CD8-positive, alpha-beta memory T cell (primary cell): ENCODE data around the gene GPR27. TPM values are rescaled to one million over a fixed set of nuclear protein-coding genes. Genes with fewer than 3 reads are reported as not detected.

ENCODE experiments used
- CTCF ChIA-PET: fragments of 350-600 bp; sonication (Branson Sonifier 250); formaldehyde crosslinking; loops from one replicate; lab custom pipeline; 2021; ENCODE audit warnings: antibody characterized with exemption; lab: Charles Lee
- POLR2A ChIA-PET: fragments of 350-600 bp; sonication (Branson Sonifier 250); formaldehyde crosslinking; loops from one replicate; lab custom pipeline; 2021; ENCODE audit warnings: antibody characterized with exemption; lab: Charles Lee
- DNase-seq, 5 donors: peaks; one replicate each; pipeline versions ENCODE4 v3.0.0 to v3.0.0-alpha.2; 2020 to 2022; ENCODE audit warnings: mixed read lengths in 1 of 5
- H3K27ac ChIP-seq: one replicate; pipeline ENCODE4 v1.7.0; 2013; ENCODE audit warnings: low read depth, mild to moderate bottlenecking, low read length, moderate library complexity
- H3K27me3 ChIP-seq: 2 replicates; pipeline ENCODE4 v1.7.0; 2013; ENCODE audit warnings: low read length, mild to moderate bottlenecking; ENCODE audit not compliant: insufficient read depth, poor library complexity, severe bottlenecking
- H3K36me3 ChIP-seq: 2 replicates; pipeline ENCODE4 v1.7.0; 2013; ENCODE audit warnings: mild to moderate bottlenecking, low read length, moderate library complexity; ENCODE audit not compliant: insufficient read depth
- H3K4me1 ChIP-seq: 2 replicates; pipeline ENCODE4 v1.7.0; 2013; ENCODE audit warnings: mild to moderate bottlenecking, low read length, moderate library complexity; ENCODE audit not compliant: insufficient read depth
- H3K4me3 ChIP-seq: 2 replicates; pipeline ENCODE4 v1.7.0; 2013; ENCODE audit warnings: mild to moderate bottlenecking, low read length
- H3K9me3 ChIP-seq: 2 replicates; pipeline ENCODE4 v1.7.0; 2013; ENCODE audit warnings: mild to moderate bottlenecking, low read length
- H3K27ac Mint-ChIP-seq, 8 donors: one replicate each; pipeline ENCODE4 v1.8.0; 2020 to 2021; ENCODE audit warnings: mixed read lengths in 8 of 8, mild to moderate bottlenecking in 6 of 8, inconsistent platforms in 3 of 8, moderate library complexity in 3 of 8
- H3K27me3 Mint-ChIP-seq, 2 donors: one replicate each; pipeline ENCODE4 v1.8.0; 2020 to 2021; ENCODE audit warnings: mixed read lengths in 2 of 2, mild to moderate bottlenecking in 1 of 2, moderate library complexity in 1 of 2
- H3K36me3 Mint-ChIP-seq, 3 donors: one replicate each; pipeline ENCODE4 v1.8.0; 2020 to 2021; ENCODE audit warnings: mixed read lengths in 3 of 3, inconsistent platforms in 1 of 3, mild to moderate bottlenecking in 1 of 3
- H3K4me1 Mint-ChIP-seq, 3 donors: one replicate each; pipeline ENCODE4 v1.8.0; 2020 to 2021; ENCODE audit warnings: mixed read lengths in 3 of 3, inconsistent platforms in 1 of 3, mild to moderate bottlenecking in 1 of 3
- H3K4me3 Mint-ChIP-seq, 7 donors: one replicate each; pipeline ENCODE4 v1.8.0; 2020 to 2021; ENCODE audit warnings: mixed read lengths in 7 of 7, mild to moderate bottlenecking in 6 of 7, moderate library complexity in 4 of 7, inconsistent platforms in 2 of 7
- H3K9me3 Mint-ChIP-seq, 5 donors: one replicate each; pipeline ENCODE4 v1.8.0; 2020 to 2022; ENCODE audit warnings: mixed read lengths in 5 of 5, mild to moderate bottlenecking in 3 of 5, moderate library complexity in 2 of 5, inconsistent platforms in 1 of 5
- polyA plus RNA-seq: library from polyadenylated mRNA; unstranded; fragments of 300-500 nt; fragmentation: Illumina TruSeq; gene quantifications from one replicate; pipeline ENCODE4 v1.2.3, GENCODE V29; 2021
- total RNA-seq, 2 experiments: library from RNA; stranded (reverse); gene quantifications; one replicate each; pipeline ENCODE4 v1.2.3, GENCODE V29; 2021

The GPR27 gene
- total and polyA plus RNA-seq, 3 experiments from 2014 or later = 1.8 to 2.6 (median 2.3) TPM

DNA sequence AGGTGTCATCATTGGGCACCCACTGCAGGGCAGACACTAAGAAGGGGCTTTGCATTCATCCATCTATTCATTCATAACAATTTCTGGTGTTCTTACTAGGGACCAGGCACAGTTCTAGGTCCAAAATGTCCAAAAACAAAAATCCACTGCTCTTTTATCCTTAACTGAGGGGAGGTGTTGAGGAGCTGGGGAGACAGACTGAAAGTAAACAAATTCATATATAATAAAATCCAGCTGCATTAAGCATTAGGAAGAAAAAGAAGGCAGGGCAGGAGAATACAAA, 29.5 kb upstream of the GPR27 start:
- DNase-seq = no peak
- Mint-ChIP-seq H3K4me1 (peaks cover 70 to 81% (median 76%) of the 10 kb centered on the region in 3 donors), H3K4me3 (peak overlapping the region; percentile 90 to 98 (median 95)), H3K9me3 (no peaks in the 10 kb centered on the region), H3K36me3 (peaks cover 0 to 29% (median 9%) of the 10 kb centered on the region in 3 donors), H3K27me3 (peaks cover 0 to 2% of the 10 kb centered on the region in 2 donors), H3K27ac (peak overlapping the region; percentile 90 to 99 (median 93))
- ChIA-PET POLR2A (interaction anchor here (0.6 kb wide), 1 partner anchor 21 kb away, joined by 11 read pairs; no protein-coding TSS in a partner anchor), CTCF (interaction anchor here (1.2 to 1.6 kb wide), 3 partner anchors 10 to 151 kb away, joined by 3 to 7 read pairs (median 4); no protein-coding TSS in a partner anchor)
- Histone ChIP-seq H3K27me3 (no peaks in the 10 kb centered on the region), H3K4me1 (peaks cover 64% of the 10 kb centered on the region), H3K36me3 (no peaks in the 10 kb centered on the region), H3K9me3 (no peaks in the 10 kb centered on the region), H3K4me3 (peak overlapping the region; percentile 55), H3K27ac (peak overlapping the region; percentile 33)

DNA sequence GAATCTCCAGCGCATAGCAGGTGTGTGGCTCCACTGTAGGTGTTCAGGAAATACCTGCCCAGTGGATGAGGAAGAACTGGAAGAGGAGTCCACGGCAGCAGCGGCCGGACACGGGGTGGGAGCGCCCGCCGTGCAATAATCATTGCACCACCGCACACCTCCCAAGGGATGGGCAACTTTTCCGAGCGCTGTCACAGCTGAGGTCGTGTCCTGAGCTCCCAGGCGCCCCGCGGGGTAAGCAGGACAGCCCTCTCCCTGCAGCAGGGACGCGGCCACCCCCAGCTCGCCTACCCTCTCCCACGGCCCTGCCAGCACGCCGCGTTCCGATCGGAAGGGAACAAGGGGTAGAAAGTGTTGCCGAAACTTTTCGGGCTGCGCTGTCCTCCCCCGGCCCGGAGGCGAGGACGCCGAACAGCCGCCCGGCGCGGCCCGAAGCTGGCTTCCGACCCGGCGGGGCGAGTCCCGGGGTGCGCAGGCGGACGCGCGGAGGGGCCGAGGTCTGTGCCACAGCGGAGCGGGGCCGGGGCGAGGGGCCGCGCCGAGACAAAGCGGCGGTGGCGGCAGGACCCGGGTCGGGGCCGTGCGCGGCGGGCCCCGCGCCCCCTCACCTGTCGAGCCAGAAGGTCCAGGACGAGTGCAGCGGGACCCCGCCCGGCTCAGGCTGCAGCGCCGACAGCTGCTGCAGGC, 28.9 kb upstream of the GPR27 start:
- no peaks in the 10 kb centered on the region for H3K9me3 ChIP-seq
- DNase-seq = peak in 3 of 5 donors; percentile 21 to 51 (median 50)
- no peaks in the 10 kb centered on the region for H3K36me3 ChIP-seq
- POLR2A ChIA-PET = interaction anchor here (0.6 kb wide), 2 partner anchors 23 to 703 kb away, joined by 3 to 4 read pairs; no protein-coding TSS in a partner anchor
- peak overlapping the region; percentile 90 to 99 (median 93) for H3K27ac Mint-ChIP-seq
- H3K27me3 ChIP-seq = no peaks in the 10 kb centered on the region
- peaks cover 70 to 81% (median 76%) of the 10 kb centered on the region in 3 donors for H3K4me1 Mint-ChIP-seq
- peak overlapping the region; percentile 33 for H3K27ac ChIP-seq
- CTCF ChIA-PET = interaction anchor here (1.4 to 1.6 kb wide), 2 partner anchors 11 to 150 kb away, joined by 3 to 4 read pairs; no protein-coding TSS in a partner anchor
- H3K9me3 Mint-ChIP-seq = no peaks in the 10 kb centered on the region
- peak overlapping the region; percentile 55 for H3K4me3 ChIP-seq
- H3K4me1 ChIP-seq = peaks cover 64% of the 10 kb centered on the region
- peaks cover 0 to 1% of the 10 kb centered on the region in 2 donors for H3K27me3 Mint-ChIP-seq
- peaks cover 0 to 26% (median 7%) of the 10 kb centered on the region in 3 donors for H3K36me3 Mint-ChIP-seq
- H3K4me3 Mint-ChIP-seq = peak overlapping the region; percentile 90 to 98 (median 95)

DNA sequence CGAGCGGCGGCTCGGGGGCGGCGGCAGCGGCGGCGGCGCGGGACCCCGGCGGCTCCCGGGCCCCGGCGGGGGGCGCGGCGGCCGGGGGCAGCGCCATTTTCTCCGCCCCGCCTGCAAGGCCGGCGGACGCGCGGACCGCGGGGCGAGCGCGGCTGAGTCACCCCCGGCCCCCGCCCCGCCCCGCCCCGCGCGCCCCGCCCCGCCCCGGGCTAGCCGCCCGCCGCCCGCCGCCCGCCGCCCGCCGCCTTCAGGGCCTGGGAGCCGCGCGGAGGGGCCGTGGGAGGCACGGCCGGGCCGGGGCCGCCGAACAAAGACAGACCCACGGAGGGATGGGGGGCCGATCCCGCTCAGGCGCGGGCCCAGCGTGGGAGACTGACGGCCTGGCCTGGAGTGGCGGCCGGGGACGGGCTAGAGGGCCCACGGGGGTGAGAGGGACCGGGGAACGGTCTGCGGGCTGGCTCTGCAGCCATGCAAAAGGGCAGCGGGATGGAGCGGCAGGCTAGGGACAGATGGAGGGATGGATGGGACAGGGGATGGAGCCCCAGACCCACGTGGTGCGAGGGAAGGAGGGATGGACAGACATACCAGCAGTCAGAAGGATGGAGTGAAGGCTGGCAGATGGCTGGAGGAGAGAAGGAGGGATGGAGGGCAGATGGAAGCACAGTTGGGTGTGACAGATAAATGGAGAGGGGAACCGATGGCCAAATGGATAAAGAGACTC, 28.2 kb upstream of the GPR27 start, which contains the start of gene EIF4E3:
Gene EIF4E3, minus strand, starts transcription at position 132 of the 721 bp plus-strand sequence. Its CDS starts 35 bp downstream, at position 97.
- no peaks in the 10 kb centered on the region for H3K9me3 Mint-ChIP-seq
- Histone ChIP-seq H3K4me3 (peak within 1 kb of the TSS; percentile 77), H3K27me3 (no peaks in the 10 kb centered on the region), H3K4me1 (peaks cover 66% of the 10 kb centered on the region), H3K9me3 (no peaks in the 10 kb centered on the region), H3K36me3 (no peaks in the 10 kb centered on the region), H3K27ac (peak within 1 kb of the TSS; percentile 76)
- ChIA-PET POLR2A (no interaction called here), CTCF (no interaction called here)
- H3K36me3 Mint-ChIP-seq = peaks cover 0 to 25% (median 6%) of the 10 kb centered on the region in 3 donors
- H3K27me3 Mint-ChIP-seq = peaks cover 0 to 1% of the 10 kb centered on the region in 2 donors
- peaks cover 75 to 81% (median 78%) of the 10 kb centered on the region in 3 donors for H3K4me1 Mint-ChIP-seq
- H3K27ac Mint-ChIP-seq = peak within 1 kb of the TSS; percentile 94 to 99 (median 97)
- DNase-seq = peak; percentile 24 to 59 (median 47)
- H3K4me3 Mint-ChIP-seq = peak within 1 kb of the TSS; percentile 93 to 98 (median 95)

GRCh38 chr3:71726146-71726545, 27.5 kb upstream of the GPR27 start:
- H3K4me3 ChIP-seq = peak overlapping the region; percentile 77
- Mint-ChIP-seq H3K27ac (peak overlapping the region; percentile 94 to 99 (median 97)), H3K4me3 (peak overlapping the region; percentile 93 to 97 (median 94)), H3K9me3 (no peaks in the 10 kb centered on the region), H3K27me3 (peaks cover 0 to 1% of the 10 kb centered on the region in 2 donors), H3K4me1 (peaks cover 73 to 81% (median 78%) of the 10 kb centered on the region in 3 donors), H3K36me3 (peaks cover 0 to 20% (median 2%) of the 10 kb centered on the region in 3 donors)
- peak overlapping the region; percentile 76 for H3K27ac ChIP-seq
- no peaks in the 10 kb centered on the region for H3K9me3 ChIP-seq
- ChIA-PET POLR2A (no interaction called here), CTCF (no interaction called here)
- H3K36me3 ChIP-seq = no peaks in the 10 kb centered on the region
- H3K27me3 ChIP-seq = no peaks in the 10 kb centered on the region
- peaks cover 59% of the 10 kb centered on the region for H3K4me1 ChIP-seq
- peak; percentile 40 to 77 (median 69) for DNase-seq

GRCh38 chr3:71728632-71729342, 24.9 kb upstream of the GPR27 start:
- peak overlapping the region; percentile 12 for H3K27ac ChIP-seq
- POLR2A ChIA-PET = no interaction called here

GRCh38 chr3:71732637-71733036, 21.0 kb upstream of the GPR27 start:
- H3K9me3 ChIP-seq = no peaks in the 10 kb centered on the region
- Mint-ChIP-seq H3K27ac (no peak overlapping the region), H3K27me3 (peaks cover 2 to 26% of the 10 kb centered on the region in 2 donors), H3K4me3 (no peak overlapping the region), H3K9me3 (peaks cover 2 to 5% (median 5%) of the 10 kb centered on the region in 5 donors), H3K36me3 (peaks cover 0 to 8% (median 2%) of the 10 kb centered on the region in 3 donors), H3K4me1 (peaks cover 30 to 36% (median 34%) of the 10 kb centered on the region in 3 donors)
- peaks cover 17% of the 10 kb centered on the region for H3K4me1 ChIP-seq
- DNase-seq = no peak
- CTCF ChIA-PET = interaction anchor here (1.0 kb wide), 1 partner anchor 126 kb away, joined by 4 read pairs; no protein-coding TSS in a partner anchor
- no peaks in the 10 kb centered on the region for H3K27me3 ChIP-seq
- POLR2A ChIA-PET = no interaction called here
- H3K27ac ChIP-seq = no peak overlapping the region
- H3K36me3 ChIP-seq = no peaks in the 10 kb centered on the region
- H3K4me3 ChIP-seq = no peak overlapping the region

More at GRCh38 chr3:71728632-71729342, 24.9 kb upstream of the GPR27 start:
- Histone ChIP-seq H3K9me3 (no peaks in the 10 kb centered on the region), H3K27me3 (no peaks in the 10 kb centered on the region), H3K4me1 (peaks cover 36% of the 10 kb centered on the region), H3K36me3 (no peaks in the 10 kb centered on the region), H3K4me3 (peak overlapping the region; percentile 2)
- Mint-ChIP-seq H3K4me3 (peak overlapping the region in 2 of 7 donors; percentile 7 to 60), H3K27me3 (peaks cover 0 to 1% of the 10 kb centered on the region in 2 donors), H3K36me3 (peaks cover 0 to 15% (median 0%) of the 10 kb centered on the region in 3 donors), H3K27ac (peak overlapping the region in 7 of 8 donors; percentile 12 to 94 (median 81)), H3K4me1 (peaks cover 49 to 58% (median 55%) of the 10 kb centered on the region in 3 donors), H3K9me3 (no peaks in the 10 kb centered on the region)
- CTCF ChIA-PET = interaction anchor here (0.6 to 3.8 kb wide), 12 partner anchors 9 to 1094 kb away, joined by 3 to 24 read pairs (median 5); no protein-coding TSS in a partner anchor
- DNase-seq = peak in 3 of 5 donors; percentile 27 to 77 (median 51)

- peaks cover 6 to 31% of the 10 kb centered on the region in 2 donors for H3K27me3 Mint-ChIP-seq
- no peaks in the 10 kb centered on the region for H3K27me3 ChIP-seq
- POLR2A ChIA-PET = no interaction called here
- no peak overlapping the region for H3K27ac Mint-ChIP-seq
- H3K27ac ChIP-seq = no peak overlapping the region
- peaks cover 17% of the 10 kb centered on the region for H3K4me1 ChIP-seq
- CTCF ChIA-PET = no interaction called here
- H3K36me3 Mint-ChIP-seq = peaks cover 0 to 12% (median 2%) of the 10 kb centered on the region in 3 donors
- peaks cover 3 to 9% (median 5%) of the 10 kb centered on the region in 5 donors for H3K9me3 Mint-ChIP-seq
- no peak overlapping the region for H3K4me3 Mint-ChIP-seq
- H3K4me3 ChIP-seq = no peak overlapping the region
- no peak for DNase-seq
- peaks cover 27 to 32% (median 32%) of the 10 kb centered on the region in 3 donors for H3K4me1 Mint-ChIP-seq
- H3K36me3 ChIP-seq = no peaks in the 10 kb centered on the region
- H3K9me3 ChIP-seq = no peaks in the 10 kb centered on the region
These were observed 20.3 kb upstream of the GPR27 start for GRCh38 chr3:71733319-71733718.
